GM18520 (cell line): ENCODE measurements around the gene HOXD13.

Source experiments
- ATAC-seq: cut with Tn5 transposase; IDR thresholded peaks from one replicate; pipeline ENCODE4 v1.9.1; 2021; ENCODE audit not compliant: unreplicated experiment

Gene HOXD13

GRCh38 chr2:176105078-176105729 lies 12.7 kb downstream of the HOXD13 start:
- no peak for ATAC-seq

- no peak for ATAC-seq
These were observed 13.4 kb downstream of the HOXD13 start for GRCh38 chr2:176105730-176106580.

GRCh38 chr2:176106581-176107539 lies 14.3 kb downstream of the HOXD13 start, which contains the start of gene HOXD11:
Gene HOXD11 (plus strand): TSS chr2:176107280. CDS start chr2:176107356, 76 bp downstream.
- no peak for ATAC-seq

- ATAC-seq, result no peak
These were observed 15.2 kb downstream of the HOXD13 start for GRCh38 chr2:176107731-176108181.

- no peak for ATAC-seq
These were observed 16.8 kb downstream of the HOXD13 start for GRCh38 chr2:176109192-176109901.

GRCh38 chr2:176109946-176110345 lies 17.4 kb downstream of the HOXD13 start:
- ATAC-seq, result no peak

GRCh38 chr2:176110415-176111308 lies 18.1 kb downstream of the HOXD13 start:
- no peak for ATAC-seq

GRCh38 chr2:176111309-176111663 lies 18.8 kb downstream of the HOXD13 start:
- no peak for ATAC-seq

GRCh38 chr2:176111846-176112374 lies 19.4 kb downstream of the HOXD13 start:
- ATAC-seq, result no peak

GRCh38 chr2:176112375-176113302 lies 20.1 kb downstream of the HOXD13 start:
- no peak for ATAC-seq

- ATAC-seq, result no peak
These were observed 21.8 kb downstream of the HOXD13 start for GRCh38 chr2:176114120-176114929.

- no peak for ATAC-seq
These were observed 22.6 kb downstream of the HOXD13 start for GRCh38 chr2:176114930-176115625.

GRCh38 chr2:176115883-176116813 lies 23.6 kb downstream of the HOXD13 start, which contains the start of gene HOXD10:
Gene HOXD10 (plus strand): TSS chr2:176116778. CDS start chr2:176116834, 56 bp downstream.
- no peak for ATAC-seq

- ATAC-seq, result no peak
These were observed 24.8 kb downstream of the HOXD13 start for GRCh38 chr2:176117162-176117822.

GRCh38 chr2:176117823-176118371 lies 25.4 kb downstream of the HOXD13 start:
- no peak for ATAC-seq
